ENCODE measurements around the gene MYCL.

DNA sequence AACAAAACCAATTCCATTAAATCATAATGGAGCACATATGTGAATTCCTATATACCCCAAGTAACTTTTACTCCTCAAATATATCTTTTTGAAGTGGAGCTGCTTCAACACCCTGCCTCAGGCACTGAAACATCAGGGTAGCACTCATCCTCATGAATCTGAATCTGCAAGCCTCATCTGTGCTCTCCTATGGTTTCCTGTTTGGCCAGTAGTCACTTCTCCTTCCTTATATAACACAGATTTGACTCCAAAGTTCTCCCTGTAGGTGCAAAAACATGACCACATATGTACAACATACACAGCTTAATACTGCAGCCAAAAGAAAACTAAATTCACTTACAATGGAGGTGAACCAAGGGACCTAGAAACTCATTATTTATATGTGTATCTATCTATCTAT, 25.6 kb downstream of the MYCL start:
- TF ChIP-seq POLR2A (IDR thresholded peaks at IDR 0.05; ENCODE audit: control extremely low read depth in 1 of 2, low read depth in 2 of 2, low read length in 2 of 2), result no peak
- no peak for TF ChIP-seq PHF8 (conservative IDR thresholded peaks at IDR 0.05; ENCODE audit: low read depth, low read length)
- no peak for TF ChIP-seq CREB1 (IDR thresholded peaks at IDR 0.05)
- no peak for TF ChIP-seq RNF2 (IDR thresholded peaks at IDR 0.05; ENCODE audit: borderline replicate concordance, low read depth, low read length, missing control alignments, poor library complexity, severe bottlenecking)
- TF ChIP-seq SIN3A (conservative IDR thresholded peaks at IDR 0.05 in 1 of 2, IDR thresholded peaks at IDR 0.05 in 1 of 2; ENCODE audit: low read depth in 1 of 2, low read length in 2 of 2), result no peak
- TF ChIP-seq, protein P1, sequence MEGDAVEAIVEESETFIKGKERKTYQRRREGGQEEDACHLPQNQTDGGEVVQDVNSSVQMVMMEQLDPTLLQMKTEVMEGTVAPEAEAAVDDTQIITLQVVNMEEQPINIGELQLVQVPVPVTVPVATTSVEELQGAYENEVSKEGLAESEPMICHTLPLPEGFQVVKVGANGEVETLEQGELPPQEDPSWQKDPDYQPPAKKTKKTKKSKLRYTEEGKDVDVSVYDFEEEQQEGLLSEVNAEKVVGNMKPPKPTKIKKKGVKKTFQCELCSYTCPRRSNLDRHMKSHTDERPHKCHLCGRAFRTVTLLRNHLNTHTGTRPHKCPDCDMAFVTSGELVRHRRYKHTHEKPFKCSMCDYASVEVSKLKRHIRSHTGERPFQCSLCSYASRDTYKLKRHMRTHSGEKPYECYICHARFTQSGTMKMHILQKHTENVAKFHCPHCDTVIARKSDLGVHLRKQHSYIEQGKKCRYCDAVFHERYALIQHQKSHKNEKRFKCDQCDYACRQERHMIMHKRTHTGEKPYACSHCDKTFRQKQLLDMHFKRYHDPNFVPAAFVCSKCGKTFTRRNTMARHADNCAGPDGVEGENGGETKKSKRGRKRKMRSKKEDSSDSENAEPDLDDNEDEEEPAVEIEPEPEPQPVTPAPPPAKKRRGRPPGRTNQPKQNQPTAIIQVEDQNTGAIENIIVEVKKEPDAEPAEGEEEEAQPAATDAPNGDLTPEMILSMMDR (IDR thresholded peaks at IDR 0.05; ENCODE audit: control extremely low read depth in 1 of 3, insufficient read depth in 1 of 3, low read depth in 1 of 3, low read length in 3 of 3), result no peak
- TF ChIP-seq TCF12 (IDR thresholded peaks at IDR 0.05; ENCODE audit: low read depth, low read length), result no peak
- TF ChIP-seq, protein P2, sequence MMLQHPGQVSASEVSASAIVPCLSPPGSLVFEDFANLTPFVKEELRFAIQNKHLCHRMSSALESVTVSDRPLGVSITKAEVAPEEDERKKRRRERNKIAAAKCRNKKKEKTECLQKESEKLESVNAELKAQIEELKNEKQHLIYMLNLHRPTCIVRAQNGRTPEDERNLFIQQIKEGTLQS (IDR thresholded peaks at IDR 0.05; ENCODE audit: insufficient read depth, low read depth, low read length), result no peak
- TF ChIP-seq EP300 (IDR thresholded peaks at IDR 0.05; ENCODE audit: borderline replicate concordance in 1 of 2, low read depth in 2 of 2, low read length in 2 of 2), result no peak
- TF ChIP-seq GABPA (IDR thresholded peaks at IDR 0.05; ENCODE audit: borderline replicate concordance, insufficient read depth, low read length), result no peak

Data from H1 (cell line).